ENCODE measurements around the gene LYPD3.
"Not testable (repeated sequence)": the region's sequence is repeated elsewhere in the genome, so short reads cannot be mapped to it uniquely, and the experiment has no call there.

LYPD3 gene

DNA sequence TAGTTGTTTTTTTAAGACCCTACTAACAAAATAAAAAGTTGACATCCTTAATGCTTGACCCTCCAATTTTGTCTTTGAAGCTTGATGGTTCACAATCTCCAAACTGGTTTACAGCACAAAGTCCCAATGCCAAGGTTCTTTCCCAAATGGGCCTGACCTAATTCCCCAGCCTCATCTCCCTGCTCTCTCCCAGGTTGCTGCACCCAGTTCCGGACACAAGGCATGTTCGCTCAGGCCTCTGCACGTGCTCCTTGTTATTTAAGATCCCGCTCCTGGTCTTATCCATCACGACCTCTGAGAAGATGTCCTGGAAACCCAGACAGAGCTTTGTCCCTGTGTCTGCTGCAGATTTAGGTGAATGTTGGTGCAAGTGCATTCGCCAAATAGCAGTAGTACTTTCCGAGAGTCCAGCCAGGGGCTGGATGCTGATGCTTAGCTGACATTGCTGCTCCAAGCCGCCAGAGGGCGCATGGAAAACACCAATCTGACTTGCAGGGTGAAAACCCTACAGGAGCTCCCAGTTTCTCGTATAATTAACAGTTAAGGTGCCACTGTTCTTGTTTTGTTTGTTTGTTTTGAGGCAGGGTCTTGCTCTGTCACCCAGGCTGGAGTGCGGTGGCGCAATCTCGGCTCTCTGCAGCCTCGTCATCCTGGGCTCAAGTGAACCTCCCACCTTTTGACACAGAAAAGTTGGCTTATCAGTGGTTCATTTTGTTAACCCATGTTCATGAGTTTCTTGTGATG lies 18.5 kb downstream of the LYPD3 start:
- H3K4me1 ChIP-seq (ENCODE audit: insufficient read depth, low read length): no peaks in the 10 kb centered on the region

DNA sequence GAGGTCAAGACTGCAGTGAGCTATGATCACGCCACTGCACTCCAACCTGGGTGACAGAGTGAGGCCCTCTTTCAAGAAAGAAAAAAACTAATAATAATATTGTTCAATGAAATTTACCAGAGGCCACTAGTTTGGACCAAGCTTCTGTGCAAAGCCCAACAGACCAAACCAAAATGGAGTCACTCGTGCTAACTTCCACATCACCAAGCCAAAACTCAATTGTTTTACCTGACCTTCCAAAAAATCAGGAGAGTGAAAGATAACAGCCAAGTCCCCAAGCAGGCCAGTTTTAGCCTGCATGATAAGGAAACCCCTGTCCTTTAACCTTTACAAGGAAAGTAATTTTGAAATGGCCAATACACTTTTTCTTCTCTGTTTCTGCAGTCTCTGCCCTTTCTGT lies 20.0 kb downstream of the LYPD3 start:
- Histone ChIP-seq H3K4me3 (ENCODE audit: low read length) (no peak overlapping the region), H2AFZ (ENCODE audit: low read depth, low read length) (no peak overlapping the region), H3K9me3 (ENCODE audit: low read length) (no peaks in the 10 kb centered on the region), H3K4me1 (ENCODE audit: insufficient read depth, low read length) (no peaks in the 10 kb centered on the region), H3K27me3 (ENCODE audit: insufficient read depth, low read length) (no peaks in the 10 kb centered on the region), H3K36me3 (ENCODE audit: insufficient read depth, low read length) (no peaks in the 10 kb centered on the region)

More for the DNA sequence above, 18.5 kb downstream of the LYPD3 start:
- H3K4me3 ChIP-seq (ENCODE audit: low read length): no peak overlapping the region
- H3K9me3 ChIP-seq (ENCODE audit: low read length): no peaks in the 10 kb centered on the region
- no peak overlapping the region for H2AFZ ChIP-seq (ENCODE audit: low read depth, low read length)
- no peaks in the 10 kb centered on the region for H3K36me3 ChIP-seq (ENCODE audit: insufficient read depth, low read length)
- no peaks in the 10 kb centered on the region for H3K27me3 ChIP-seq (ENCODE audit: insufficient read depth, low read length)

DNA sequence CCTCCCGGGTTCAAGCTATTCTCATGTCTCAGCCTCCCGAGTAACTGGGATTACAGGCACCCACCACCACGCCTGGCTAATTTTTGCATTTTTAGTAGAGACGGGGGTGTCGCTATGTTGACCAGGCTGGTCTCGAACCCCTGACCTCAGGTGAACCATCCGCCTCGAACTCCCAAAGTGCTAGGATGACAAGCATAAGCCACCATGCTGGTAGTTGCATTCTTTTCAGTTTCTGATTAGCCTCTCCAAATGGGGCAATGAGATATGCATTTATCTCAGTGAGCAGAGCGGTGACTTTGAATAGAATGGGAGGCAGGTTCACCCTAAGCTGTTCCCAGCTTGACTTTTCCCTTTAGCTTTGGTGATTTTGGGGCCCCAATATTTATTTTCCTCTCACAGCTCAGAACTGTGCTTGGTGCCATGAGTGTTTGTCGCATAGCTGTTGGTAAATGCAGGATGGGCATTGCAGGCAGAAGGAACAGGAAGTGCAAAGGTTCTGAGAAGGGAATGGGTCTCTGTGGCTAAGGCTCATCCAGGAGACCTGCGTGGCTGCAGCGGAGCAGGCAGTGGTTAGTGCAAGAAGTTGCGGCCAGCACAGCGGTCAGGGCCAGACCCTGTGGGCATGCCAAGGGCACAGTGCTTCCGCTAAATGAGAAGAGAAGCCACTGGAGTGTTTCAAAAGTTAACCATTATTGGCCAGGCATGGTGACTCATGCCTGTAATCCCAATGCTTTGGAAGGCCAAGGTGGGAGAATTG lies 20.7 kb downstream of the LYPD3 start:
- no peaks in the 10 kb centered on the region for H3K4me1 ChIP-seq (ENCODE audit: insufficient read depth, low read length)
- no peaks in the 10 kb centered on the region for H3K27me3 ChIP-seq (ENCODE audit: insufficient read depth, low read length)
- H2AFZ ChIP-seq (ENCODE audit: low read depth, low read length): no peak overlapping the region
- H3K4me3 ChIP-seq (ENCODE audit: low read length): no peak overlapping the region
- H3K9me3 ChIP-seq (ENCODE audit: low read length): no peaks in the 10 kb centered on the region
- H3K36me3 ChIP-seq (ENCODE audit: insufficient read depth, low read length): no peaks in the 10 kb centered on the region

DNA sequence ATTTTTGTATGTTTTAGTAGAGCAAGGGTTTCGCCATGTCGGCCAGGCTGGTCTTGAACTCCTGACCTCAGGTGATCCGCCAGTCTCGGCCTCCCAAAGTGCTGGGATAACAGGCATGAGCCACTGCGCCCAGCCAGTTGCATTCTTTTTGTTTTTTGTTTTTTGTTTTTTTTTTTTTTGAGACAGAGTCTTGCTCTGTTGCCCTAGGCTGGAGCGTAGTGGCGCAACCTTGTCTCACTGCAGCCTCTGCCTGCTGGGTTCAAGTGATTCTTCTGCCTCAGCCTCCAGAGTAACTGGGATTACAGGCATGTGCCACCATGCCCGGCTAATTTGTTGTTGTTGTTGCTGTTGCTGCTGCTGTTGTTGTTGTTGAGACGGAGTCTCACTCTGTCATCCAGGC lies 21.3 kb downstream of the LYPD3 start:
- not testable (repeated sequence) for H3K4me3 ChIP-seq (ENCODE audit: low read length); H3K9me3 ChIP-seq (ENCODE audit: low read length); H3K36me3 ChIP-seq (ENCODE audit: insufficient read depth, low read length); H2AFZ ChIP-seq (ENCODE audit: low read depth, low read length); H3K27me3 ChIP-seq (ENCODE audit: insufficient read depth, low read length); H3K4me1 ChIP-seq (ENCODE audit: insufficient read depth, low read length)

DNA sequence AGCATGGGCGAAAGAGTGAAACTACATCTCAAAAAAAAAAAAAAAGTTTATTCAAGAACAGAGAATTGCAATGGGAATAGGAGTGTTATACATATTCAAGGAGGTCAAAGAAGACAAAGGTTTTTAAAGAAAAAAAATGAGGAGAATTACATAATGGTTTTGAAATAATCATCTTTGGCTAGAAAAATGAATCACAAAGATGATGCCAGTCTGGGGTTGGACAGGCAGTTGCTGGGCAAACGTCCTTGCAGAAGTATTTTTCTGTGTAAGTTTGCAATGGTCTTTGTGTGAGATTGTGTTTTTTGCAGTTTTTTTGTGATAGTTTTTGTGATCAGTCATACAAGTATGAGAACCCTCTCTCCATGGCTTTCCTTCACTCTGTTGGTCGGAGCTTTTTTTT lies 23.7 kb downstream of the LYPD3 start:
- Histone ChIP-seq H3K4me3 (ENCODE audit: low read length) (no peak overlapping the region), H3K27me3 (ENCODE audit: insufficient read depth, low read length) (peaks cover 3% of the 10 kb centered on the region), H3K4me1 (ENCODE audit: insufficient read depth, low read length) (no peaks in the 10 kb centered on the region), H3K9me3 (ENCODE audit: low read length) (no peaks in the 10 kb centered on the region), H3K36me3 (ENCODE audit: insufficient read depth, low read length) (no peaks in the 10 kb centered on the region), H2AFZ (ENCODE audit: low read depth, low read length) (no peak overlapping the region)

DNA sequence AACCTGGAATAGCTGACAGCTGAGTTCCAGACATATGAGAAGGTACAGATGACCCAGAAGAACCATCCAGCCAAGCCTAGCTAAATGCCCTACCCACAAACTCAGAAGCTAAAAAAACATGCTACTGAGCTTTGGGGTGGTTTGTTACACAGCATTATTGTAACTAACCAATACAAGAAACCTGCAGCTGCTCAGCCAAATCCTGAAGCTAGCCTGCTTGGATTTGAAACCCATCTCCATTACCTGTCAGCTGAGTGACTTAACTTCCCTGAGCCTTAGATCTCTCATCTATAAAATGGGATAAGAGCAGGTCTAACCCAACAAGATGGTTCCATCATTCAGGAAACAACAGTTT lies 25.7 kb downstream of the LYPD3 start:
- H3K9me3 ChIP-seq (ENCODE audit: low read length): no peaks in the 10 kb centered on the region
- H3K4me1 ChIP-seq (ENCODE audit: insufficient read depth, low read length): no peaks in the 10 kb centered on the region
- H3K4me3 ChIP-seq (ENCODE audit: low read length): no peak overlapping the region
- H3K27me3 ChIP-seq (ENCODE audit: insufficient read depth, low read length): peaks cover 3% of the 10 kb centered on the region
- H2AFZ ChIP-seq (ENCODE audit: low read depth, low read length): no peak overlapping the region
- H3K36me3 ChIP-seq (ENCODE audit: insufficient read depth, low read length): no peaks in the 10 kb centered on the region

DNA sequence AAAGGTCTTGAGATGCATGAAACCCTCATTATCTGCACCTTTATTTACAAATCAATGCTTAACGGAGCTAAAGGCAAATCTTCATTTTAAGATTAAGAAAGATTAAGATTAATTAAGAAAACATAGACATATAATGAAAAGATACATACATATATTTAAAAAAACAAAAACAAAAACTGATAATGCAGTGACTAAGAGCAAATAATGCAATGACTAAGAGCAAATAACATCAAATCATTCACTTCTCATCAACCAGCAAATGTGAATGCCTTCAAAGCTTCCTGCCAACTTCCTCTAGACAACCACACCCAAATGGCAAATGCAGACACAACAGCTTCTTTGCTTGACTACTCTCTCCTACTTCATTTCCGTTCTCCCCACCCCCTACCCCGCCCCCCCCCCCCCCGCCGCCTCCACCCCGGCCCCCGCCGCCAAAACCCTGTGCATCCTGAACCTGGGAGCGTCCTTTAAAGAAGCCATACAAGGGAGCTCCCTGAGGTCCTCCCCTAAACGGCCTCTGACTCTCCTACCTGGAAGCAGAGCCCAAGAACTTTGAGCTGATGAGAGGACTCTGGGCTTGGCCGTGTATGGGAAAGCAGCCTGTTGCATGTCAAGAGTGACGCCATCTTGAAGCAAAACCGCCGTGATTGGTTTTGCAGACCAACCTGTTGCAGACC lies 26.2 kb downstream of the LYPD3 start:
- H3K36me3 ChIP-seq (ENCODE audit: insufficient read depth, low read length): no peaks in the 10 kb centered on the region
- no peak overlapping the region for H3K4me3 ChIP-seq (ENCODE audit: low read length)
- H3K9me3 ChIP-seq (ENCODE audit: low read length): no peaks in the 10 kb centered on the region
- H2AFZ ChIP-seq (ENCODE audit: low read depth, low read length): no peak overlapping the region
- H3K27me3 ChIP-seq (ENCODE audit: insufficient read depth, low read length): peaks cover 3% of the 10 kb centered on the region
- no peaks in the 10 kb centered on the region for H3K4me1 ChIP-seq (ENCODE audit: insufficient read depth, low read length)

DNA sequence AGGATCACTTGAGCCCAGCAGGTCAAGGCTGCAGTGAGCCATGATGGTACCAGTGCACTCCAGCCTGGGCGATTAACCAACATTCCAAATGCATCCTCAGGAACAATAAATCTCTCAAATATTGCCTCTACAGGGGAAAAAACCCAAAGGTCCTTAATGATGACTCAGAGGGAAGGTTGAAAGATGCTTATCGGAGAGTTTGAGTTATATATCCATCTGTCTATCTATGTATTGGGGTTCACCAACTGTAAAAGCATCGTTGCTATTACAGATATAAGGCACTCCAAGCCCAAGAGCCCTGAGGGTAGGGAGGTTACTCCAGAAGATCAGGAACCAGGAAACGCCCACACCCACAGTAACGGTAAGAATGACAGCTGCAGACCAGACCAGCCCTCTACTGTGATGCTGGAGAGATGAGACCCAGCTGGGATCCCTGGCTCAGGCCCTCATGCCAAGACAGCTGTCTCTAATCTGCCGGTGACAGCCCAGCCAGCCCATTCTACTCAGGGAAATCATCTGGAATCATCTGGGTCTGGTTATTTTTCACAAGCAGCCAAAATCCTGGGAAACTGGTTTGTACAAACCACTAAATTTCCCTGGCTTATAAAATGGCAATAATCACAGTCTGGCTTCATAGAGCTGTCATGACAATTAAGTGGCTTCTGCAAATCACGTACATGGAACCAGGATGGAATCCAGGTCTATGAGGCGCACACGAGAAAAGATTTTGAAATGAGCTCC lies 26.9 kb downstream of the LYPD3 start:
- Histone ChIP-seq H3K36me3 (ENCODE audit: insufficient read depth, low read length) (no peaks in the 10 kb centered on the region), H3K9me3 (ENCODE audit: low read length) (no peaks in the 10 kb centered on the region), H3K4me1 (ENCODE audit: insufficient read depth, low read length) (no peaks in the 10 kb centered on the region), H3K4me3 (ENCODE audit: low read length) (no peak overlapping the region), H2AFZ (ENCODE audit: low read depth, low read length) (no peak overlapping the region), H3K27me3 (ENCODE audit: insufficient read depth, low read length) (peaks cover 3% of the 10 kb centered on the region)

DNA sequence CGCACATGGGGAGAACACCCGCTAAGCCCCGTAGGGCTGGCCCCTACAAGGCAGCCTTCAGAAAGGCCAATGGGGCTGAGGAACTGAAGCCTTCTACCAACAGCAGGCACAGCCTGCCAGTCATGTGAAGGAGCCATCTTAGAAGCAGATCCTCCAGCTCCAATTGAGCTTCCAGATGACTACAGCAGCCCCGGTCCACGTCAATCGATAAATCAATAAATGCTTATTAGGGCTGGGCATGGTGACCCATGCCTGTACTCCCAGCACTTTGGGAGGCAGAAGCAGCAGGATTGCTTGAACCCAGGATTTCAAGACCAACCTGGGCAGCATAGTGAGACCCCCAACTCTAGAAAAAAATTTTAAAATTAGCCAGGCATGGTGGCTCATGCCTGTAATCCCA lies 27.7 kb downstream of the LYPD3 start:
- Histone ChIP-seq H3K36me3 (ENCODE audit: insufficient read depth, low read length) (no peaks in the 10 kb centered on the region), H3K4me3 (ENCODE audit: low read length) (no peak overlapping the region), H3K27me3 (ENCODE audit: insufficient read depth, low read length) (peaks cover 3% of the 10 kb centered on the region), H3K4me1 (ENCODE audit: insufficient read depth, low read length) (no peaks in the 10 kb centered on the region), H2AFZ (ENCODE audit: low read depth, low read length) (no peak overlapping the region), H3K9me3 (ENCODE audit: low read length) (no peaks in the 10 kb centered on the region)

DNA sequence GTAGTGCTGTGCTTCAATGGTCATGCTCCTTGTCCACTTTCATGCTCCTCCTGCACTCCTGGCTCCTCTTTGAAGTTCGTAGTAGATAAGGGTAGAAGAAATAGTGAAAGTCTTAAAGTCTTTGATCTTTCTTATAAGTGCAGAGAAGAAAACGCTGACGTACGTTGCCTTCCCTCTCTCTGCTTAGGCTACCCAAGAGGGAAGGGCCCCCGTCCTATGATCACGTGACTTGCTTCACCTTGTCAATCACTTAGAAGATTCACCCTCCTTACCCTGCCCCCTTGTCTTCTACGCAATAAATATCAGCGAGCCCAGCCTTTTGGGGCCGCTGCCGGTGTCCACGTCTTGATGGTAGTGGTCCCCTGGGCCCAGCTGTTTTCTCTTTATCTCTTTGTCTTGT lies 28.1 kb downstream of the LYPD3 start:
- not testable (repeated sequence) for H3K4me1 ChIP-seq (ENCODE audit: insufficient read depth, low read length); H3K27me3 ChIP-seq (ENCODE audit: insufficient read depth, low read length); H2AFZ ChIP-seq (ENCODE audit: low read depth, low read length); H3K9me3 ChIP-seq (ENCODE audit: low read length); H3K4me3 ChIP-seq (ENCODE audit: low read length); H3K36me3 ChIP-seq (ENCODE audit: insufficient read depth, low read length)

DNA sequence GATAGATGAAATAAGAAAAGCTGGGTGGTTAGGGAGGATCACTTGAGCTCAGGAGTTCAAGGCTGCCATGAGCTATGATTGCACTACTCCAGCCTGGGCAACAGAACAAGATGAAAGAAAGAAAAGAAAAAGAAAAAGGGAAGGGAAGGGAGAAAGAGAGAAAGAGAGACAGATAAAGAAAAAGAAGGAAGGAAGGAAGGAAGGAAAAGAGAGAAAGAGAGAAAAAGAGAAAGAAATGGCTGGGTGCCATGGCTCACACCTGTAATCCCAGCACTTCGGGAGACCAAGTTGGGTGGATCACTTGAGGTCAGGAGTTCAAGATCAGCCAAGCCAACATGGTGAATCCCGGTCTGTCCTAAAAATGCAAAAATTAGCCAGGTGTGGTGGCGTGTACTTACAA lies 29.6 kb downstream of the LYPD3 start:
- no peak overlapping the region for H3K4me3 ChIP-seq (ENCODE audit: low read length)
- H3K36me3 ChIP-seq (ENCODE audit: insufficient read depth, low read length): no peaks in the 10 kb centered on the region
- H3K27me3 ChIP-seq (ENCODE audit: insufficient read depth, low read length): peaks cover 3% of the 10 kb centered on the region
- no peak overlapping the region for H2AFZ ChIP-seq (ENCODE audit: low read depth, low read length)
- H3K9me3 ChIP-seq (ENCODE audit: low read length): no peaks in the 10 kb centered on the region
- H3K4me1 ChIP-seq (ENCODE audit: insufficient read depth, low read length): no peaks in the 10 kb centered on the region

DNA sequence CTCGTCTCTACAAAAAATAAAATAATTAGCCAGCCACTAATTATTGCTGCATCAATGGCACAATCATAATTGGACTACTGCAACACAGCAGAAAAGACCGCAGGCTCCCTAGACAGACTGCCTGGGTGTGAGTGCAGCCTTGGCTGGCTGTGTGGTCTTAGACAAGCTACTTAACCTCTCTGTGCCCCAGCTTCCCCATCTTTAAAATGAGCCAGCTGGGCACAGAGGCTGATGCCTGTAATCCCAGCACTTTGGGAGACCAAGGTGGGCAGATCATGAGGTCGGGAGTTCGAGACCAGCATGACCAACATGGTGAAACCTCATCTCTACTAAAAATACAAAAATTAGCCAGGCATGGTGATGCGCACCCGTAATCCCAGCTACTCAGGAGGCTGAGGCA lies 31.7 kb downstream of the LYPD3 start:
- no peaks in the 10 kb centered on the region for H3K9me3 ChIP-seq (ENCODE audit: low read length)
- H2AFZ ChIP-seq (ENCODE audit: low read depth, low read length): no peak overlapping the region
- H3K36me3 ChIP-seq (ENCODE audit: insufficient read depth, low read length): no peaks in the 10 kb centered on the region
- H3K4me3 ChIP-seq (ENCODE audit: low read length): no peak overlapping the region
- H3K4me1 ChIP-seq (ENCODE audit: insufficient read depth, low read length): no peaks in the 10 kb centered on the region
- H3K27me3 ChIP-seq (ENCODE audit: insufficient read depth, low read length): no peaks in the 10 kb centered on the region

DNA sequence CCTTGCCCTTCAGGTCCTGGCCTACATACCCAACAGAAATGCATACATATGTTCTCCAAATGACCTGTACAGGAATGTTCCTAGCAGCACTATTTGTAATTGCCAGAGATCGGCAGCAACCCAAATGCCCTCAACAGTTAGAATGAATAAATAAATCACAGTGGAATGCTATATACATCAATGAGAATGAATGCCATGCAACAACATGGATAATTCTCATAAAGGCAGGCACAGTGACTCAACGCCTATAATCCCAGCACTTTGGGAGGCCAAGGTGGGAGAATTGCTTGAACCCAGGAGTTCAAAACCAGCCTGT lies 32.1 kb downstream of the LYPD3 start:
- no peaks in the 10 kb centered on the region for H3K9me3 ChIP-seq (ENCODE audit: low read length)
- no peaks in the 10 kb centered on the region for H3K4me1 ChIP-seq (ENCODE audit: insufficient read depth, low read length)
- H2AFZ ChIP-seq (ENCODE audit: low read depth, low read length): no peak overlapping the region
- no peak overlapping the region for H3K4me3 ChIP-seq (ENCODE audit: low read length)
- no peaks in the 10 kb centered on the region for H3K27me3 ChIP-seq (ENCODE audit: insufficient read depth, low read length)
- no peaks in the 10 kb centered on the region for H3K36me3 ChIP-seq (ENCODE audit: insufficient read depth, low read length)
